BJ (cell line): ENCODE results near the gene GUCY1A1. TPM values are rescaled to one million over a fixed set of nuclear protein-coding genes. Genes with fewer than 3 reads are reported as not detected.

Experiments
- CTCF ChIA-PET: fragments of 350-600 bp; formaldehyde crosslinking; extraction: SDS; loops from one replicate; lab custom pipeline; 2021; ENCODE audit warnings: antibody characterized with exemption, inconsistent platforms; lab: Yijun Ruan, JAX
- POLR2A ChIA-PET: fragments of 300-600 bp; sonication (Branson Sonifier 250); formaldehyde crosslinking; extraction: SDS; loops from one replicate; lab custom pipeline; 2021; ENCODE audit warnings: antibody characterized with exemption; lab: Charles Lee
- DNase-seq: peaks from one replicate; pipeline ENCODE4 v3.0.0-alpha.2; 2011; ENCODE audit warnings: low read depth
- H3K27me3 ChIP-seq: 2 replicates; pipeline ENCODE4 v1.6.0; 2011; ENCODE audit warnings: low read length; ENCODE audit not compliant: control insufficient read depth, insufficient read depth
- H3K36me3 ChIP-seq: 2 replicates; pipeline ENCODE4 v1.5.1; 2011; ENCODE audit warnings: low read length; ENCODE audit not compliant: control insufficient read depth, insufficient read depth
- H3K4me3 ChIP-seq: 2 replicates; pipeline ENCODE4 v1.5.1; 2011; ENCODE audit warnings: low read depth, mild to moderate bottlenecking, control low read depth, low read length
- polyA plus RNA-seq: library from polyadenylated mRNA; depleted of rRNA; stranded (reverse); fragments of >200 nt; gene quantifications from 2 replicates; pipeline ENCODE4 v1.2.3, GENCODE V29; 2011
- TF ChIP-seq, protein P1 (sequence below): IDR thresholded peaks from 2 replicates; pipeline ENCODE4 v1.5.1; 2011; ENCODE audit warnings: low read depth, mild to moderate bottlenecking, control low read depth, inconsistent platforms, low read length, moderate library complexity; ENCODE audit not compliant: insufficient read depth

Gene GUCY1A1
- polyA plus RNA-seq, 1 experiment, result 0.23 TPM

DNA sequence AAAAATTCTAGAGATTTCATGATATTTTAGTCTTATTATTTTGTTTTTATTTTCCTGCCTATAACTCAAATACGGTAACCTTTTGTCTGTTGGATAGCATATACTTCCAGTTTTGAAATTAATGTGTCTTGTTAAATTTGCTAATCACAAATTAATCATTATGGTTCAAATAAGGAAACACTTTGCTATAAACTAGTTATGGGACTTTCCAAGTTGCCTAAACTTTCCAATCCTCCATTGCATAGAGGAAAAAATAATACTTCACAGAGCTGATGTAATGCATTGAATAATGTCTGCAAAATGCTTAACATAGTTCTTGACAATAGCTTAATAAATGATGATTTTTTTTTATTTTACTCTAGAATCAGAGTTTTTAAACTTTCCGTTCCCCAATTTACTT, 96.9 kb downstream of the GUCY1A1 start:
- Histone ChIP-seq H3K36me3 (no peaks in the 10 kb centered on the region), H3K4me3 (no peak overlapping the region), H3K27me3 (no peaks in the 10 kb centered on the region)
- no peak for DNase-seq
- TF ChIP-seq, protein P1, sequence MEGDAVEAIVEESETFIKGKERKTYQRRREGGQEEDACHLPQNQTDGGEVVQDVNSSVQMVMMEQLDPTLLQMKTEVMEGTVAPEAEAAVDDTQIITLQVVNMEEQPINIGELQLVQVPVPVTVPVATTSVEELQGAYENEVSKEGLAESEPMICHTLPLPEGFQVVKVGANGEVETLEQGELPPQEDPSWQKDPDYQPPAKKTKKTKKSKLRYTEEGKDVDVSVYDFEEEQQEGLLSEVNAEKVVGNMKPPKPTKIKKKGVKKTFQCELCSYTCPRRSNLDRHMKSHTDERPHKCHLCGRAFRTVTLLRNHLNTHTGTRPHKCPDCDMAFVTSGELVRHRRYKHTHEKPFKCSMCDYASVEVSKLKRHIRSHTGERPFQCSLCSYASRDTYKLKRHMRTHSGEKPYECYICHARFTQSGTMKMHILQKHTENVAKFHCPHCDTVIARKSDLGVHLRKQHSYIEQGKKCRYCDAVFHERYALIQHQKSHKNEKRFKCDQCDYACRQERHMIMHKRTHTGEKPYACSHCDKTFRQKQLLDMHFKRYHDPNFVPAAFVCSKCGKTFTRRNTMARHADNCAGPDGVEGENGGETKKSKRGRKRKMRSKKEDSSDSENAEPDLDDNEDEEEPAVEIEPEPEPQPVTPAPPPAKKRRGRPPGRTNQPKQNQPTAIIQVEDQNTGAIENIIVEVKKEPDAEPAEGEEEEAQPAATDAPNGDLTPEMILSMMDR, result no peak
- CTCF ChIA-PET, result interaction anchor here (0.6 kb wide), 1 partner anchor 385 kb away, joined by 3 read pairs; no protein-coding TSS in a partner anchor
- POLR2A ChIA-PET, result no interaction called here

DNA sequence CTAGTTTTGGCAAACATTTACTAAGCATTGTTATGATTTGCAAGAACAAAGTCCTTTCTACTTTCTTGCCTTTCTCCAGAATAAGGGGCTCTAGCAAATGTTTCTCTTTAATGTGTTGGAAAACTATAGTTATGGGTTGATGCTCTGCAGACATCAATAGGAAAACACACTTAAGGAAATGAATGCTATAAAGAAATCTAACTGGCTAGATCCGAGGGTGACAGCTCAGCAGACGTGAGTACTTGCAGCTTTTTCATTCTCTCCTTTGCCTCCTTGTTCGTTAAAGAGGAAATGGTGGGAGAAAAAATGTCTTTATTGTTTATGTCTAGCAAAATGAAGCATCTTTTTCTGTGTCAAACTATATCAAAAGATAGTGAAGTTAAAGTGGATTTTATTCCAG, 98.5 kb downstream of the GUCY1A1 start:
- ChIA-PET POLR2A (no interaction called here), CTCF (no interaction called here)
- TF ChIP-seq, protein P1, result no peak
- Histone ChIP-seq H3K4me3 (no peak overlapping the region), H3K36me3 (no peaks in the 10 kb centered on the region), H3K27me3 (no peaks in the 10 kb centered on the region)
- no peak for DNase-seq

DNA sequence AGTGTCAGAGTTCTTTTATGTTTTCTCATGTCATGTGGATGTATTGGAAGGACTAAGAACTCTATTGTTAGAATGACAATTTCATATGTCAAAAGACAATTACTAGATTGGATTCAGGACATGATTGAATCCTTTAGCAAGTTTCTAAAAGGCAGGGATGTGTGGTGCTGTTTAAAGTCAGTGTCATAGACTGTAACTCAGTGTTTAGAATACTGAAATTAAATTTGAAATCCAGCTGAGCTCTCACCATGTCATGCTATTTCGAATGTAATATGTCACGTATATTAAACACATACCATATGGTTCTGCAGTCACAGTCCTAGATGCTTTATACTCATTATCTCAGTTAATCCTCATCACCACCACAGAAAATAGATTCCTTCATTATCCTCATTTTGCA, 100.0 kb downstream of the GUCY1A1 start:
- TF ChIP-seq, protein P1, result no peak
- no peak for DNase-seq
- no peaks in the 10 kb centered on the region for H3K36me3 ChIP-seq
- H3K27me3 ChIP-seq, result no peaks in the 10 kb centered on the region
- H3K4me3 ChIP-seq, result no peak overlapping the region
- ChIA-PET POLR2A (no interaction called here), CTCF (interaction anchor here (1.0 kb wide), 1 partner anchor 137 kb away, joined by 3 read pairs; no protein-coding TSS in a partner anchor)

DNA sequence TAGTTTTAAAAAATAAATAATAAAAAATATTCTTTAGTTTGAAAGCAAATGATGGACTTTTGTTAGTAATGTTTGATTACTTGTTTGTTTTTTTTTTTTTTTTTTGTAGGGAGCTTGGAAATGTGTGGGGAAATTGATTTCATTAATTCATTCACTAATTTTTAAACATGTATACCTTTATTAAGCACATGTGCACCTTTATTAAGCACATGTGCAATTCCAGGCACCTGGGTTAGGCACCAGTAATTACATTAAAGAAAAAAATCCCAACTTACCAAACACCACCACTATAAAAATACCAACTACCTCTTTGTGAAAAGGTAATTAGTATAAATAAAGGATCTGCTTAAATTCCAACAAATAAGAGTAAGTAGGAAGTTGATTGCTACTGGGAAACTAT, 101.7 kb downstream of the GUCY1A1 start:
- Histone ChIP-seq H3K4me3 (no peak overlapping the region), H3K27me3 (no peaks in the 10 kb centered on the region), H3K36me3 (no peaks in the 10 kb centered on the region)
- no peak for DNase-seq
- ChIA-PET CTCF (no interaction called here), POLR2A (no interaction called here)
- TF ChIP-seq, protein P1, result no peak

DNA sequence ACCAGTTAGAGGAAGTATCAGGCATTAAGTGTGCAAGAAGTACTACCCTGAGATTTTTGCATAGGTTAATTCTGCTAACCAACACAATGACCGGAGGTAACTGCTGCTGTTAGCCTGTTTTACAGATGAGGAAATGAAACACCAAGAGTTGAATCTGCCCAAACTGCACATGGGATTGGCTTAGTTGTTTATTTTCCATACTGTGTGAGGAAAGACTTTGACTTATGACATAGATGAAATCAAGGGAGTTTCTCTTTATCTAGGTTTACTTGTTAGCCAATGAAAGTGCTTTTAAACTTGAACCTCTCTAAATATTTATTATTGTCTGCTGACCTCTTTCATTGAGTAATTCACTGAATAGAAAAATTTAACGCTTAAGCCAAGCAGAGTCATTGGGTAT, 102.4 kb downstream of the GUCY1A1 start:
- Histone ChIP-seq H3K36me3 (no peaks in the 10 kb centered on the region), H3K27me3 (no peaks in the 10 kb centered on the region), H3K4me3 (no peak overlapping the region)
- POLR2A ChIA-PET, result no interaction called here
- CTCF ChIA-PET, result interaction anchor here (1.4 kb wide), 1 partner anchor 11 kb away, joined by 3 read pairs; the partner anchor contains the start of gene GUCY1B1
- DNase-seq, result no peak
- TF ChIP-seq, protein P1, result no peak
